GM10266 (cell line): ENCODE results near the gene TANGO2.

Experiments used
- DNase-seq: peaks from one replicate; pipeline ENCODE4 v3.0.0; 2012; ENCODE audit errors: extremely low spot score
- CTCF ChIP-seq: IDR thresholded peaks from 2 replicates; pipeline ENCODE4 v1.5.1; 2012; ENCODE audit warnings: mild to moderate bottlenecking, low read depth; ENCODE audit not compliant: control insufficient read depth, insufficient read depth; ENCODE audit errors: missing control alignments

Gene TANGO2

DNA sequence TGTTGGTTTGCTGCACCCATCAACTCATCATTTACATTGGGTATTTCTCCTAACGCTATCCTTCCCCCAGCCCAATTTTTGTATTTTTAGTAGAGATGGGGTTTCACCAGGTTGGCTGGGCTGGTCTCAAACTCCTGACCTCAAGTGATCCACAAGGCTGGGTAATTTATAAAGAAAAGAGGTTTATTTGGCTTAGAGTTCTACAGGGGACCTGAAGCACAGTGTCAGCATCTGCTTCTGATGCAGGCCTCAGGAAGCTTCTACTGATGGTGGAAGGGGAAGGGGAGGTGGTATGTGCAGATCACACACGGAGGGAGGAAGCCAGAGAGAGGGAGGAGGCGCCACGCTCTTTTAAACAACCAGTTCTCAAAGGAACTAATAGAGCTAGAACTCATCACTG is 25.8 kb downstream of the TANGO2 start:
- DNase-seq = no peak
- TF ChIP-seq CTCF = no peak

DNA sequence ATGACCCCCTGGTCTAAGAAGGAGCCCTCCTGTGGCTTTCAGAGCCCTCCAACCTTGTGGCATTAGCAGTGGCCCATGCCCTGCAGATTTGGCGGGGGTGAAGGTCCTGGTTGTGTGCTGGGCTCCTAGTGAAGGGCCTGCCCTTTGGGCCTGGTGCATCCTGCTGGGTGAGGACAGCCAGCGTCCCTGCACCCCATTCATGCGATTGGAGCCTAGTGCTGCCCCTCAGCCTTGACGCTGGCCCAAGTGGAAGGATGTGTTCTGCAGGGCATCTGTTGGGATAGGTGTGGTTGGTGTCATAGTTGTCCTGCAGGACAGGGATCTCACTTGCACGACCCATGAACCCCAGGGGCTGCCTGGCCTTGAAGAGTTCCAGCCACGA is 31.0 kb downstream of the TANGO2 start:
- DNase-seq = no peak

DNA sequence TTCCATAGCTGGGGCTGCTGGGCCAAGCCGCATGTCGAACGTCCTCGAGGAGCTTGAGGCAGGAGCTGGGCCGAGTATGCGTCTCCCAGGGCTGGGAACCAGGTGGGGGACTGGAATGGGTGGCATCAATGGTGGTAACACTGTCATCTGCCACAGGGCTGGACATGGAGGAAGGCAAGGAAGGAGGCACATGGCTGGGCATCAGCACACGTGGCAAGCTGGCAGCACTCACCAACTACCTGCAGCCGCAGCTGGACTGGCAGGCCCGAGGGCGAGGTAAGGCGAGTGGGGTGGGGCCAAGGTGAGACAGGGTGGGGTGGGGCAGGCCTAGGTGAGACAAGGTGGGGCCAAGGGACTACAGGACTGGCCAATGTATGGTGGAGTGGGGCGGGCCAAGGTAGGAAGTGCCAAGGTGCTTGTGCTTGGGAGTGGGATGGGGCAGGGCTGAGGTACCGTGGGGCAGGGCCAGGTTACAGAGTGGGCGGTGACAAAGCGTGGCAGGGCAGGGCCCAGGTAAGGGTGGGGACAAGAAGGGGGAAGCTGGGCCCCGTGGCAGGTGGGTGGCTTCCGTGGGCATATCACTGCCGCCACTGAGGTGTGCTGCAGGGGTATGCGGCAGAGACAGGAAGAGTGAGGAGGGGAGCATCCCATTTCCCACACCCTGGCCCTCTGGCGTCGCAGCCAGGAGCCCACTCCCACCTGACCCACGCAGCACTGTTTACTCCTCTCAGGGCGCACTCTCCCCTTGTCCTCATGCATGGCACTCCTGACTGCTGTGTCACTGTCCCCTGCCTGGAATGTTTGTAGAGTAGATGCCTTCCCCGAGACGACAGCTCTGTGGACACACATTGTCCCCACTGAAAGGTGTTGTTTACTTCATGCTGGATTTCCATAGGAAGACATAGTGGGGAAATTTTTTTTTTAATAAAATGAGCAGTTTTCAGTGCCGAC is 31.7 kb downstream of the TANGO2 start:
- no peak for TF ChIP-seq CTCF
- no peak for DNase-seq

More for the DNA sequence above, 31.0 kb downstream of the TANGO2 start:
- TF ChIP-seq CTCF = no peak

DNA sequence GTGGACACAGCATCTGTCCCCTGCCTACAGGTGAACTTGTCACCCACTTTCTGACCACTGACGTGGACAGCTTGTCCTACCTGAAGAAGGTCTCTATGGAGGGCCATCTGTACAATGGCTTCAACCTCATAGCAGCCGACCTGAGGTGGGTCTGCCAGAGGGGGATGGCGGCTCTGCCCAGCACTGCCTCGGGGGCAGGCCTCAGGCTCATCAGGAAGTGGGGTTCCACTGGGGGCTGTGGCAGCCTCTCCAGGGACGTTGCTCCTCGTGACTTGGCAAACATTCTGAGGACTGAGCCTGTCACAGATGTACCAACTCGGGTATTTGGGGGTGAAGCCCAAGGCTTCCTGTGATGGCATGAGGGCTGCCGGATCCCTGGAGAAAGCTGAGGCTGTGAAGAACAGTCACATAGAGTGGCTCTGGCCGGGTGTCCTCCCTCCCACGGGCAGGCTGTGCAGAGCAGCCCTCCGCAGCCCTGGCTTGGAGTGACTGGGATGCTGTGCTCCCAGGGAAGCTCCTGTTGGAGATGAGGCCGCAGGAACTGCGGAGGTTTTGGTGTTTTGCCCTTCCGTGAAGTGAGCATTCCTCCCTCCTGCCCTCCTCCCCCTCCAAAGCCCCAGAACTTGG is 32.6 kb downstream of the TANGO2 start:
- TF ChIP-seq CTCF = no peak
- DNase-seq = no peak

- DNase-seq = no peak
- no peak for TF ChIP-seq CTCF
These were observed 33.1 kb downstream of the TANGO2 start for GRCh38 chr22:20054034-20054427.

GRCh38 chr22:20054485-20054884 is 33.6 kb downstream of the TANGO2 start:
- no peak for DNase-seq
- no peak for TF ChIP-seq CTCF

DNA sequence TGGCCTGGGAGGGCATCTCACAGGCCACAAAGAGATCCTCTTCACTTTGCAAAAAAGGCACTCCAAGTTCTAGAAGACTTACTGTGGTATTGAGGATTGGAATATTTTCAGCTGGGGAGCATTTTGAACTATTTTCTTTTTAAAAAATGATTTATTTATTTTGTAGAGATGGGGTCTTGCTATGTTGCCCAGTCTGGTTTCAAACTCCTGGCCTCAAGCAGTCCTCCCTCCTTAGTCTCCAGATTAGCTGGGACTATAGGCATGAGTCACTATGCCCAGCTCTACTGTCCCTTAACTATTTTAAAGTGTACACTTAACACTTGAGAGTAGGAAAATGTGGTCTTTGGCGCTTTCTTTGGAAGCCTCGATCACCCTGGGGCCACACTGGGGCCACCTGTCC is 34.2 kb downstream of the TANGO2 start:
- no peak for TF ChIP-seq CTCF
- no peak for DNase-seq
